HepG2 (cell line): ENCODE results near the gene SH3PXD2A. TPM values are rescaled to one million over a fixed set of nuclear protein-coding genes. Genes with fewer than 3 reads are reported as not detected.
A peak's percentile ranks its signal among the peaks of the same experiment; 100 is the strongest.

Experiments used
- ARID4A ChIP-seq: sonication (generic); formaldehyde crosslinking; IDR thresholded peaks from 2 replicates; pipeline ENCODE4 v1.5.0; 2020; ENCODE audit warnings: mild to moderate bottlenecking, missing genetic modification reagents, borderline replicate concordance
- FOXM1 ChIP-seq: sonication (generic); formaldehyde crosslinking; IDR thresholded peaks from 2 replicates; pipeline ENCODE4 v1.5.0; 2020; ENCODE audit warnings: missing genetic modification reagents
- GMEB1 ChIP-seq: sonication (generic); formaldehyde crosslinking; IDR thresholded peaks from 2 replicates; pipeline ENCODE4 v1.5.1; 2020; ENCODE audit warnings: missing genetic modification reagents, mild to moderate bottlenecking, borderline replicate concordance
- HDAC6 ChIP-seq: fragments of 200-600 bp; sonication (generic); IDR thresholded peaks from 2 replicates; pipeline ENCODE4 v1.7.0; 2017; ENCODE audit warnings: mild to moderate bottlenecking, antibody characterized with exemption, low read length, low read depth
- HMG20A ChIP-seq: IDR thresholded peaks from 2 replicates; pipeline ENCODE4 v1.6.1; 2016; ENCODE audit warnings: borderline replicate concordance
- HNF4G ChIP-seq, 2 experiments: sonication (generic) in 1 of 2; formaldehyde crosslinking in 1 of 2; IDR thresholded peaks; 2 replicates each; pipeline versions ENCODE4 v1.4.0 to v1.6.1; 2011 to 2020; ENCODE audit warnings: borderline replicate concordance in 2 of 2, low read depth in 2 of 2, mild to moderate bottlenecking in 2 of 2, low read length in 1 of 2, missing genetic modification reagents in 1 of 2, moderate library complexity in 1 of 2
- HNRNPL ChIP-seq: fragments of 200-400 bp; formaldehyde crosslinking; IDR thresholded peaks from 2 replicates; pipeline ENCODE4 v1.6.1; 2017; ENCODE audit warnings: mild to moderate bottlenecking, low read depth, low read length
- IKZF5 ChIP-seq: IDR thresholded peaks from 2 replicates; pipeline ENCODE4 v1.6.1; 2018; ENCODE audit warnings: missing genetic modification reagents, mild to moderate bottlenecking, missing compliant biosample characterization
- MIER2 ChIP-seq: IDR thresholded peaks from 2 replicates; pipeline ENCODE4 v1.6.1; 2016; ENCODE audit warnings: missing biosample characterization, missing genetic modification reagents
- MTA3 ChIP-seq: sonication (generic); formaldehyde crosslinking; IDR thresholded peaks from 2 replicates; pipeline ENCODE4 v1.4.0; 2020; ENCODE audit warnings: missing genetic modification reagents
- NCOA2 ChIP-seq: sonication (generic); formaldehyde crosslinking; IDR thresholded peaks from 2 replicates; pipeline ENCODE4 v1.8.0; 2022; ENCODE audit warnings: inconsistent platforms
- PBX3 ChIP-seq: sonication (generic); formaldehyde crosslinking; IDR thresholded peaks from 2 replicates; pipeline ENCODE4 v1.8.1; 2023; ENCODE audit warnings: missing genetic modification reagents, inconsistent platforms, borderline replicate concordance
- RXRB ChIP-seq: IDR thresholded peaks from 2 replicates; pipeline ENCODE4 v1.6.1; 2016; ENCODE audit warnings: borderline replicate concordance, missing genetic modification reagents, missing compliant biosample characterization
- SIN3A ChIP-seq: IDR thresholded peaks from 2 replicates; pipeline ENCODE4 v1.6.1; 2011; ENCODE audit warnings: low read depth, mild to moderate bottlenecking, control low read depth, low read length, borderline replicate concordance
- ZNF710 ChIP-seq: sonication (generic); formaldehyde crosslinking; IDR thresholded peaks from 2 replicates; pipeline ENCODE4 v1.5.0; 2020; ENCODE audit warnings: mild to moderate bottlenecking, missing genetic modification reagents, borderline replicate concordance
- ZNF773 ChIP-seq: sonication (generic); formaldehyde crosslinking; IDR thresholded peaks from 2 replicates; pipeline ENCODE4 v1.4.0; 2020; ENCODE audit warnings: missing genetic modification reagents, borderline replicate concordance
- ZSCAN5A ChIP-seq: sonication (generic); formaldehyde crosslinking; IDR thresholded peaks from 2 replicates; pipeline ENCODE4 v1.8.0; 2022; ENCODE audit warnings: mild to moderate bottlenecking, missing genetic modification reagents, borderline replicate concordance
- polyA plus RNA-seq, 8 experiments: library from polyadenylated mRNA; depleted of rRNA in 3 of 8; stranded (reverse) in 7 of 8; unstranded in 1 of 8; fragments of >200 nt; fragmentation: Illumina TruSeq in 4 of 8; extraction: Trizol in 4 of 8; gene quantifications; 2 replicates each; pipeline versions ENCODE4 v1.2.1 to v1.2.3, GENCODE V29; 2011 to 2016; ENCODE audit warnings: low read depth in 4 of 8, missing spikeins in 1 of 8, mixed read lengths in 1 of 8; ENCODE audit not compliant: insufficient read depth in 1 of 8
- total RNA-seq, 5 experiments: library from RNA; depleted of rRNA; stranded (reverse); fragments of >200 nt; fragmentation: Illumina TruSeq; extraction: Trizol; gene quantifications; 2 replicates each; pipeline ENCODE4 v1.2.3, GENCODE V29; 2016; ENCODE audit warnings: low read depth in 1 of 5

Gene SH3PXD2A
- total and polyA plus RNA-seq, 2 of the 13 experiments (the other 11 are each of a cell fraction or from before 2014, with no cell fraction given), result 11.1 to 11.3 TPM

GRCh38 chr10:103793429-103793828 is 61.9 kb downstream of the SH3PXD2A start (continued):
- TF ChIP-seq ARID4A (no peak), IKZF5 (CRISPR knock-in tag) (no peak), HMG20A (0 out of 2 replicates have a peak, but pooled peaks have one; percentile 39), ZNF710 (CRISPR knock-in tag) (no peak), NCOA2 (CRISPR knock-in tag) (no peak), HNRNPL (0 out of 2 replicates have a peak, but pooled peaks have one; percentile 29), HDAC6 (no peak), HNF4G (IDR thresholded peaks at IDR 0.05; ENCODE audit: borderline replicate concordance, low read depth, low read length) (no peak), HNF4G (CRISPR knock-in tag; IDR thresholded peaks at IDR 0.05; ENCODE audit: borderline replicate concordance, low read depth) (no peak), MIER2 (CRISPR knock-in tag) (no peak), MTA3 (no peak), GMEB1 (CRISPR knock-in tag) (no peak), ZSCAN5A (CRISPR knock-in tag) (no peak), SIN3A (no peak), RXRB (peak; percentile 29; the same call in 1 of the 2 replicates), ZNF773 (CRISPR knock-in tag) (no peak), PBX3 (no peak), FOXM1 (CRISPR knock-in tag) (no peak)
